ENCODE results near the gene TMEM81.

The TMEM81 gene

GRCh38 chr1:205041998-205042910, 42.0 kb downstream of the TMEM81 start:
- ChIA-PET CTCF (interaction anchor here (2.4 kb wide), 1 partner anchor 19 kb away, joined by 10 read pairs; no protein-coding TSS in a partner anchor), POLR2A (interaction anchor here (0.6 kb wide), 1 partner anchor 10 kb away, joined by 3 read pairs; no protein-coding TSS in a partner anchor)
- no peak for DNase-seq (ENCODE audit: extremely low spot score)
- no peak for TF ChIP-seq CTCF (IDR thresholded peaks at IDR 0.05; ENCODE audit: control extremely low read depth, extremely low read depth, low read depth, missing control alignments)

GRCh38 chr1:205041001-205041715, 43.1 kb downstream of the TMEM81 start:
- TF ChIP-seq CTCF (IDR thresholded peaks at IDR 0.05; ENCODE audit: control extremely low read depth, extremely low read depth, low read depth, missing control alignments): no peak
- POLR2A ChIA-PET: no interaction called here
- no peak for DNase-seq (ENCODE audit: extremely low spot score)
- CTCF ChIA-PET: interaction anchor here (1.1 to 2.4 kb wide), 3 partner anchors 11 to 27 kb away, joined by 3 to 10 read pairs (median 3); no protein-coding TSS in a partner anchor

GRCh38 chr1:205038132-205038786, 46.0 kb downstream of the TMEM81 start:
- TF ChIP-seq CTCF (IDR thresholded peaks at IDR 0.05; ENCODE audit: control extremely low read depth, extremely low read depth, low read depth, missing control alignments): no peak
- POLR2A ChIA-PET: no interaction called here
- CTCF ChIA-PET: interaction anchor here (2.1 kb wide), 1 partner anchor 23 kb away, joined by 8 read pairs; no protein-coding TSS in a partner anchor
- DNase-seq (ENCODE audit: extremely low spot score): no peak

- no peak for DNase-seq (ENCODE audit: extremely low spot score)
- POLR2A ChIA-PET: no interaction called here
- CTCF ChIA-PET: interaction anchor here (1.0 to 2.1 kb wide), 2 partner anchors 19 to 24 kb away, joined by 3 to 8 read pairs; no protein-coding TSS in a partner anchor
Measured at GRCh38 chr1:205037539-205037938, 46.7 kb downstream of the TMEM81 start.

More at GRCh38 chr1:205037539-205037938, 46.7 kb downstream of the TMEM81 start:
- no peak for TF ChIP-seq CTCF (IDR thresholded peaks at IDR 0.05; ENCODE audit: control extremely low read depth, extremely low read depth, low read depth, missing control alignments)
